ENCODE data around the gene SCRG1.
A peak's percentile ranks its signal among the peaks of the same experiment; 100 is the strongest.

Gene SCRG1

GRCh38 chr4:173370477-173371291, 28.2 kb downstream of the SCRG1 start, which contains the start of gene SAP30:
TSS of gene SAP30 (plus strand) at chr4:173370954. CDS start at chr4:173371183, 229 bp downstream.
- H3K27me3 Mint-ChIP-seq = no peaks in the 10 kb centered on the region
- peaks cover 18% of the 10 kb centered on the region for H3K36me3 Mint-ChIP-seq (ENCODE audit: insufficient read depth)
- ATAC-seq (replicated peaks; ENCODE audit: extremely low read depth, poor library complexity, severe bottlenecking) = peak; percentile 85
- H3K27ac Mint-ChIP-seq (ENCODE audit: low read depth) = peak within 1 kb of the TSS; percentile 98
- peak within 1 kb of the TSS; percentile 99 for H3K4me3 Mint-ChIP-seq
- no peaks in the 10 kb centered on the region for H3K9me3 Mint-ChIP-seq
- peaks cover 26% of the 10 kb centered on the region for H3K4me1 Mint-ChIP-seq
- peak; percentile 85 to 91 for DNase-seq (ENCODE audit: low spot score in 2 of 2)

- Mint-ChIP-seq H3K36me3 (ENCODE audit: insufficient read depth) (peaks cover 18% of the 10 kb centered on the region), H3K4me3 (peak overlapping the region; percentile 99), H3K27me3 (no peaks in the 10 kb centered on the region), H3K9me3 (no peaks in the 10 kb centered on the region), H3K4me1 (peaks cover 31% of the 10 kb centered on the region), H3K27ac (ENCODE audit: low read depth) (peak overlapping the region; percentile 98)
- ATAC-seq (replicated peaks; ENCODE audit: extremely low read depth, poor library complexity, severe bottlenecking) (peak; percentile 47), DNase-seq (ENCODE audit: low spot score in 2 of 2) (no peak)
Measured at GRCh38 chr4:173370130-173370476, 28.8 kb downstream of the SCRG1 start.

- DNase-seq (ENCODE audit: low spot score in 2 of 2) (no peak), ATAC-seq (replicated peaks; ENCODE audit: extremely low read depth, poor library complexity, severe bottlenecking) (no peak)
- Mint-ChIP-seq H3K4me3 (no peak overlapping the region), H3K27me3 (no peaks in the 10 kb centered on the region), H3K27ac (ENCODE audit: low read depth) (peak overlapping the region; percentile 70), H3K9me3 (no peaks in the 10 kb centered on the region), H3K4me1 (peaks cover 28% of the 10 kb centered on the region), H3K36me3 (ENCODE audit: insufficient read depth) (peaks cover 18% of the 10 kb centered on the region)
Measured at GRCh38 chr4:173367946-173368345, 31.0 kb downstream of the SCRG1 start.

GRCh38 chr4:173367285-173367684, 31.6 kb downstream of the SCRG1 start:
- DNase-seq (ENCODE audit: low spot score in 2 of 2) (no peak), ATAC-seq (replicated peaks; ENCODE audit: extremely low read depth, poor library complexity, severe bottlenecking) (no peak)
- no peaks in the 10 kb centered on the region for H3K27me3 Mint-ChIP-seq
- H3K36me3 Mint-ChIP-seq (ENCODE audit: insufficient read depth) = peaks cover 18% of the 10 kb centered on the region
- H3K27ac Mint-ChIP-seq (ENCODE audit: low read depth) = no peak overlapping the region
- no peaks in the 10 kb centered on the region for H3K9me3 Mint-ChIP-seq
- H3K4me3 Mint-ChIP-seq = no peak overlapping the region
- H3K4me1 Mint-ChIP-seq = peaks cover 28% of the 10 kb centered on the region

GRCh38 chr4:173365359-173365996, 33.4 kb downstream of the SCRG1 start:
- Mint-ChIP-seq H3K27me3 (no peaks in the 10 kb centered on the region), H3K4me3 (no peak overlapping the region), H3K27ac (ENCODE audit: low read depth) (no peak overlapping the region), H3K36me3 (ENCODE audit: insufficient read depth) (peaks cover 8% of the 10 kb centered on the region), H3K4me1 (peaks cover 21% of the 10 kb centered on the region), H3K9me3 (no peaks in the 10 kb centered on the region)
- DNase-seq (ENCODE audit: low spot score in 2 of 2) (no peak), ATAC-seq (replicated peaks; ENCODE audit: extremely low read depth, poor library complexity, severe bottlenecking) (no peak)

- Mint-ChIP-seq H3K4me3 (no peak overlapping the region), H3K9me3 (no peaks in the 10 kb centered on the region), H3K27ac (ENCODE audit: low read depth) (no peak overlapping the region), H3K27me3 (no peaks in the 10 kb centered on the region), H3K4me1 (peaks cover 15% of the 10 kb centered on the region), H3K36me3 (ENCODE audit: insufficient read depth) (no peaks in the 10 kb centered on the region)
- DNase-seq (ENCODE audit: low spot score in 2 of 2) = no peak
- no peak for ATAC-seq (replicated peaks; ENCODE audit: extremely low read depth, poor library complexity, severe bottlenecking)
Measured at GRCh38 chr4:173362666-173363065, 36.2 kb downstream of the SCRG1 start.

GRCh38 chr4:173360587-173361221, 38.2 kb downstream of the SCRG1 start:
- Mint-ChIP-seq H3K4me1 (peaks cover 8% of the 10 kb centered on the region), H3K36me3 (ENCODE audit: insufficient read depth) (no peaks in the 10 kb centered on the region), H3K27me3 (no peaks in the 10 kb centered on the region), H3K9me3 (no peaks in the 10 kb centered on the region), H3K27ac (ENCODE audit: low read depth) (no peak overlapping the region), H3K4me3 (no peak overlapping the region)
- ATAC-seq (replicated peaks; ENCODE audit: extremely low read depth, poor library complexity, severe bottlenecking) (no peak), DNase-seq (ENCODE audit: low spot score in 2 of 2) (no peak)

GRCh38 chr4:173357939-173358338, 41.0 kb downstream of the SCRG1 start:
- H3K27ac Mint-ChIP-seq (ENCODE audit: low read depth) = no peak overlapping the region
- H3K4me1 Mint-ChIP-seq = no peaks in the 10 kb centered on the region
- H3K27me3 Mint-ChIP-seq = no peaks in the 10 kb centered on the region
- no peak for DNase-seq (ENCODE audit: low spot score in 2 of 2)
- H3K4me3 Mint-ChIP-seq = no peak overlapping the region
- no peaks in the 10 kb centered on the region for H3K9me3 Mint-ChIP-seq
- no peaks in the 10 kb centered on the region for H3K36me3 Mint-ChIP-seq (ENCODE audit: insufficient read depth)
- ATAC-seq (replicated peaks; ENCODE audit: extremely low read depth, poor library complexity, severe bottlenecking) = no peak

GRCh38 chr4:173347467-173347866, 51.4 kb downstream of the SCRG1 start:
- H3K9me3 Mint-ChIP-seq = no peaks in the 10 kb centered on the region
- peaks cover 20% of the 10 kb centered on the region for H3K27me3 Mint-ChIP-seq
- no peaks in the 10 kb centered on the region for H3K36me3 Mint-ChIP-seq (ENCODE audit: insufficient read depth)
- H3K4me3 Mint-ChIP-seq = no peak overlapping the region
- no peak for DNase-seq (ENCODE audit: low spot score in 2 of 2)
- no peak for ATAC-seq (replicated peaks; ENCODE audit: extremely low read depth, poor library complexity, severe bottlenecking)
- H3K27ac Mint-ChIP-seq (ENCODE audit: low read depth) = no peak overlapping the region
- no peaks in the 10 kb centered on the region for H3K4me1 Mint-ChIP-seq

GRCh38 chr4:173346074-173346473, 52.8 kb downstream of the SCRG1 start:
- no peak for ATAC-seq (replicated peaks; ENCODE audit: extremely low read depth, poor library complexity, severe bottlenecking)
- Mint-ChIP-seq H3K36me3 (ENCODE audit: insufficient read depth) (no peaks in the 10 kb centered on the region), H3K4me3 (no peak overlapping the region), H3K4me1 (no peaks in the 10 kb centered on the region), H3K27me3 (peaks cover 20% of the 10 kb centered on the region), H3K27ac (ENCODE audit: low read depth) (no peak overlapping the region), H3K9me3 (no peaks in the 10 kb centered on the region)
- no peak for DNase-seq (ENCODE audit: low spot score in 2 of 2)

GRCh38 chr4:173345648-173346047, 53.3 kb downstream of the SCRG1 start:
- Mint-ChIP-seq H3K27ac (ENCODE audit: low read depth) (no peak overlapping the region), H3K27me3 (peaks cover 17% of the 10 kb centered on the region), H3K9me3 (no peaks in the 10 kb centered on the region), H3K4me1 (no peaks in the 10 kb centered on the region), H3K36me3 (ENCODE audit: insufficient read depth) (no peaks in the 10 kb centered on the region), H3K4me3 (no peak overlapping the region)
- DNase-seq (ENCODE audit: low spot score in 2 of 2) (no peak), ATAC-seq (replicated peaks; ENCODE audit: extremely low read depth, poor library complexity, severe bottlenecking) (no peak)

- Mint-ChIP-seq H3K9me3 (no peaks in the 10 kb centered on the region), H3K27ac (ENCODE audit: low read depth) (no peak overlapping the region), H3K4me3 (no peak overlapping the region), H3K36me3 (ENCODE audit: insufficient read depth) (no peaks in the 10 kb centered on the region), H3K4me1 (no peaks in the 10 kb centered on the region), H3K27me3 (peaks cover 12% of the 10 kb centered on the region)
- ATAC-seq (replicated peaks; ENCODE audit: extremely low read depth, poor library complexity, severe bottlenecking) (no peak), DNase-seq (ENCODE audit: low spot score in 2 of 2) (no peak)
Measured at GRCh38 chr4:173343832-173344397, 55.0 kb downstream of the SCRG1 start.
